HepG2 (cell line): ENCODE measurements around the gene TMEM223. TPM values are rescaled to one million over a fixed set of nuclear protein-coding genes. Genes with fewer than 3 reads are reported as not detected.

ENCODE experiments used
- ATAC-seq: fragments of 200-7000 bp; cut with Tn5 transposase; 3 replicates; pipeline ENCODE4 v1.9.1; 2020; ENCODE audit warnings: mild to moderate bottlenecking, moderate library complexity
- BruUV-seq: library from RNA; stranded (reverse); fragments of 400-500 nt; replicated peaks from 2 replicates; lab custom pipeline; 2021; lab: Mats Ljungman, UMichigan
- CTCF ChIA-PET: fragments of 300-600 bp; formaldehyde crosslinking; extraction: SDS; loops from one replicate; lab custom pipeline; 2021; ENCODE audit warnings: low total read pairs, inconsistent platforms, low intra/inter-chr PET ratio; lab: Yijun Ruan, JAX
- POLR2A ChIA-PET: fragments of 350-600 bp; sonication (Branson Sonifier 250); formaldehyde crosslinking; loops from one replicate; lab custom pipeline; 2020; ENCODE audit warnings: antibody characterized with exemption, inconsistent platforms; lab: Yijun Ruan, JAX
- DNase-seq: peaks from one replicate; pipeline ENCODE4 v3.0.0-alpha.2; 2015; ENCODE audit warnings: low spot score
- FAIRE-seq: peaks from 3 replicates; lab custom pipeline; 2011; peaks lifted over from hg19 to GRCh38; lab: Jason Lieb, UNC
- H2AFZ ChIP-seq: one replicate; pipeline ENCODE4 v1.6.1; 2011; ENCODE audit warnings: low read length, inconsistent platforms
- H3K27ac ChIP-seq: fragments of 300-600 bp; 3 replicates; pipeline ENCODE4 v1.8.0; 2011; ENCODE audit warnings: mixed run types, mild to moderate bottlenecking, mixed read lengths, low read length, inconsistent platforms; ENCODE audit not compliant: insufficient read depth; ENCODE audit errors: extremely low read length
- H3K27me3 ChIP-seq, 2 experiments: fragments of 200-600 bp in 1 of 2; 2 replicates in 1 of 2; 3 replicates in 1 of 2; pipeline versions ENCODE4 v1.6.0 to v1.8.0; 2011; ENCODE audit warnings: low read length in 2 of 2, mild to moderate bottlenecking in 2 of 2, moderate library complexity in 2 of 2, inconsistent platforms in 1 of 2; ENCODE audit not compliant: insufficient read depth in 2 of 2, control insufficient read depth in 1 of 2
- H3K36me3 ChIP-seq, 2 experiments: fragments of 200-600 bp in 1 of 2; replicated peaks in 1 of 2; 2 replicates in 1 of 2; 3 replicates in 1 of 2; pipeline versions ENCODE4 v1.5.1 to v1.8.0; 2011; ENCODE audit warnings: low read length in 2 of 2, inconsistent platforms in 1 of 2; ENCODE audit not compliant: insufficient read depth in 2 of 2, control insufficient read depth in 1 of 2
- H3K4me1 ChIP-seq: 2 replicates; pipeline ENCODE4 v1.5.1; 2012; ENCODE audit warnings: low read length, inconsistent platforms; ENCODE audit not compliant: insufficient read depth
- H3K4me2 ChIP-seq: 2 replicates; pipeline ENCODE4 v1.6.0; 2011; ENCODE audit warnings: low read depth, low read length, inconsistent platforms
- H3K4me3 ChIP-seq, 3 experiments: fragments of 200-600 bp in 1 of 3; sonication (generic), shearing (Covaris generic) in 1 of 3; replicated peaks in 1 of 3; 2 replicates each; pipeline ENCODE4 v1.5.1; 2011 to 2016; ENCODE audit warnings: low read length in 3 of 3, inconsistent platforms in 2 of 3, low read depth in 2 of 3, mild to moderate bottlenecking in 2 of 3, control low read depth in 1 of 3, mixed read lengths in 1 of 3; ENCODE audit not compliant: insufficient read depth in 1 of 3
- H3K79me2 ChIP-seq: one replicate; pipeline ENCODE4 v1.6.1; 2011; ENCODE audit warnings: low read length, inconsistent platforms; ENCODE audit not compliant: insufficient read depth
- H3K9ac ChIP-seq: 2 replicates; pipeline ENCODE4 v1.6.0; 2011; ENCODE audit warnings: mild to moderate bottlenecking, low read depth, low read length, inconsistent platforms; ENCODE audit not compliant: insufficient read depth
- H3K9me3 ChIP-seq: 2 replicates; pipeline ENCODE4 v1.5.1; 2012; ENCODE audit warnings: mild to moderate bottlenecking, low read length
- H4K20me1 ChIP-seq: 2 replicates; pipeline ENCODE4 v1.6.0; 2011; ENCODE audit warnings: inconsistent platforms, mild to moderate bottlenecking, low read length, moderate library complexity; ENCODE audit not compliant: insufficient read depth
- PRDM10 ChIP-seq: sonication (generic); formaldehyde crosslinking; IDR thresholded peaks from 2 replicates; pipeline ENCODE4 v1.4.0; 2020; ENCODE audit warnings: low read depth, missing genetic modification reagents
- RCOR2 ChIP-seq: IDR thresholded peaks from 2 replicates; pipeline ENCODE4 v1.6.1; 2016; ENCODE audit warnings: missing biosample characterization, missing genetic modification reagents
- SSRP1 ChIP-seq: IDR thresholded peaks from 2 replicates; pipeline ENCODE4 v1.6.1; 2016; ENCODE audit warnings: control low read depth
- TBX3 ChIP-seq: fragments of 450-650 bp; IDR thresholded peaks from 2 replicates; pipeline ENCODE4 v1.6.1; 2017; ENCODE audit warnings: antibody characterized with exemption, mild to moderate bottlenecking, inconsistent platforms, borderline replicate concordance
- ZBTB38 ChIP-seq: sonication (generic); formaldehyde crosslinking; IDR thresholded peaks from 2 replicates; pipeline ENCODE4 v1.5.1; 2020; ENCODE audit warnings: mild to moderate bottlenecking, missing genetic modification reagents
- ZNF143 ChIP-seq: sonication (generic); formaldehyde crosslinking; IDR thresholded peaks from 2 replicates; pipeline ENCODE4 v1.4.0; 2020; ENCODE audit warnings: missing genetic modification reagents
- ZNF503 ChIP-seq: sonication (generic); formaldehyde crosslinking; IDR thresholded peaks from 2 replicates; pipeline ENCODE4 v1.4.0; 2020; ENCODE audit warnings: missing genetic modification reagents
- ZSCAN30 ChIP-seq: sonication (generic); formaldehyde crosslinking; IDR thresholded peaks from 2 replicates; pipeline ENCODE4 v1.5.0; 2020; ENCODE audit warnings: mild to moderate bottlenecking, missing genetic modification reagents
- ZZZ3 ChIP-seq: sonication (generic); formaldehyde crosslinking; IDR thresholded peaks from 2 replicates; pipeline ENCODE4 v1.4.0; 2020; ENCODE audit warnings: missing genetic modification reagents, mild to moderate bottlenecking, borderline replicate concordance
- WGBS: methylation state at CpG from one replicate; pipeline ENCODE4 v1.1.6; 2017; ENCODE audit warnings: low lambda C conversion rate; 5-methylcytosine and 5-hydroxymethylcytosine counted together
- in situ Hi-C: cut with HindIII; loops from 2 replicates; pipeline ENCODE4 v1.10.0; 2017; ENCODE audit warnings: low pct_unique_long_range_greater_than_20kb; ENCODE audit not compliant: extremely low pct_ligation_motif_present
- intact Hi-C: fragments of 100-400 bp; cut with micrococcal nuclease; formaldehyde crosslinking; loops from one replicate; pipeline ENCODE4 v1.10.0; 2022; ENCODE audit not compliant: unreplicated experiment
- polyA plus RNA-seq, 8 experiments: library from polyadenylated mRNA; depleted of rRNA in 3 of 8; stranded (reverse) in 7 of 8; unstranded in 1 of 8; fragments of >200 nt; fragmentation: Illumina TruSeq in 4 of 8; extraction: Trizol in 4 of 8; gene quantifications; 2 replicates each; pipeline versions ENCODE4 v1.2.1 to v1.2.3, GENCODE V29; 2011 to 2016; ENCODE audit warnings: low read depth in 4 of 8, missing spikeins in 1 of 8, mixed read lengths in 1 of 8; ENCODE audit not compliant: insufficient read depth in 1 of 8
- total RNA-seq, 5 experiments: library from RNA; depleted of rRNA; stranded (reverse); fragments of >200 nt; fragmentation: Illumina TruSeq; extraction: Trizol; gene quantifications; 2 replicates each; pipeline ENCODE4 v1.2.3, GENCODE V29; 2016; ENCODE audit warnings: low read depth in 1 of 5
- TF ChIP-seq, protein P1 (sequence below): IDR thresholded peaks from 2 replicates; pipeline ENCODE4 v1.6.1; 2012; ENCODE audit warnings: low read length, improper control_type of control experiment

Gene TMEM223
- total and polyA plus RNA-seq, 2 of the 13 experiments (the other 11 are each of a cell fraction or from before 2014, with no cell fraction given) = 19.5 to 24.9 TPM

DNA sequence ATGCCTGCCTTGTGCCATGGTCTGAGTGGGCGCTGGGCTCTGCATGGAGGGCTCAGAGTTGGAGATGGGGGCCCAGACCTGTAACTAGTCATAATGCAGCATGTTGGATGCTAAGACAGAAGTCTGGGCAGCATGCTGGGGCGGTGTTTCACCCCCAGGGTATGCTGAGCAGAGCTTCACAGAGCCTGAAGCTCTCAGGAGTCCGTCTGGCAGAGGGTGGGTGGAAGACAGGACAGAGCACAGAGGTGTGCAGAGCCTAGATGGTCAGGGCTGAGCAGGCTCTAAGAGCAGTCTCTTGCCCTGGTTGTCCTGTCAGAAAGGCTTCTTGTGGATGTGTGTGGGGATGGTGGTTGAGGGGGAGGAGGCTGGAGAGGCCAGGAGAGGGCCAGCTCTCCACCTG, 13.4 kb downstream of the TMEM223 start:
- Histone ChIP-seq H2AFZ (no peak overlapping the region), H3K27ac (no peak overlapping the region), H3K36me3 (peaks cover 18 to 45% of the 10 kb centered on the region in 2 experiments), H4K20me1 (no peaks in the 10 kb centered on the region), H3K4me2 (no peak overlapping the region), H3K9me3 (no peaks in the 10 kb centered on the region)
- FAIRE-seq (no peak), DNase-seq (no peak)
- BruUV-seq = no TSS peak
- POLR2A ChIA-PET = no interaction called here
- intact Hi-C loops = no loop called here
- 92% methylated on average over 2 of the region's 3 CpGs for WGBS
- CTCF ChIA-PET = no interaction called here
- no peak for TF ChIP-seq ZNF143 (CRISPR knock-in tag)
- TF ChIP-seq, protein P1, sequence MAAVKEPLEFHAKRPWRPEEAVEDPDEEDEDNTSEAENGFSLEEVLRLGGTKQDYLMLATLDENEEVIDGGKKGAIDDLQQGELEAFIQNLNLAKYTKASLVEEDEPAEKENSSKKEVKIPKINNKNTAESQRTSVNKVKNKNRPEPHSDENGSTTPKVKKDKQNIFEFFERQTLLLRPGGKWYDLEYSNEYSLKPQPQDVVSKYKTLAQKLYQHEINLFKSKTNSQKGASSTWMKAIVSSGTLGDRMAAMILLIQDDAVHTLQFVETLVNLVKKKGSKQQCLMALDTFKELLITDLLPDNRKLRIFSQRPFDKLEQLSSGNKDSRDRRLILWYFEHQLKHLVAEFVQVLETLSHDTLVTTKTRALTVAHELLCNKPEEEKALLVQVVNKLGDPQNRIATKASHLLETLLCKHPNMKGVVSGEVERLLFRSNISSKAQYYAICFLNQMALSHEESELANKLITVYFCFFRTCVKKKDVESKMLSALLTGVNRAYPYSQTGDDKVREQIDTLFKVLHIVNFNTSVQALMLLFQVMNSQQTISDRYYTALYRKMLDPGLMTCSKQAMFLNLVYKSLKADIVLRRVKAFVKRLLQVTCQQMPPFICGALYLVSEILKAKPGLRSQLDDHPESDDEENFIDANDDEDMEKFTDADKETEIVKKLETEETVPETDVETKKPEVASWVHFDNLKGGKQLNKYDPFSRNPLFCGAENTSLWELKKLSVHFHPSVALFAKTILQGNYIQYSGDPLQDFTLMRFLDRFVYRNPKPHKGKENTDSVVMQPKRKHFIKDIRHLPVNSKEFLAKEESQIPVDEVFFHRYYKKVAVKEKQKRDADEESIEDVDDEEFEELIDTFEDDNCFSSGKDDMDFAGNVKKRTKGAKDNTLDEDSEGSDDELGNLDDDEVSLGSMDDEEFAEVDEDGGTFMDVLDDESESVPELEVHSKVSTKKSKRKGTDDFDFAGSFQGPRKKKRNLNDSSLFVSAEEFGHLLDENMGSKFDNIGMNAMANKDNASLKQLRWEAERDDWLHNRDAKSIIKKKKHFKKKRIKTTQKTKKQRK = no peak
- TF ChIP-seq ZZZ3 = no peak
- TF ChIP-seq TBX3 = no peak
- no peak for TF ChIP-seq ZBTB38 (CRISPR knock-in tag)
- TF ChIP-seq, all 625 proteins: peak for 0
- Histone ChIP-seq H3K4me1 (no peaks in the 10 kb centered on the region), H3K9ac (no peak overlapping the region), H3K27me3 (no peaks in the 10 kb centered on the region), H3K4me3 (no peak overlapping the region), H3K79me2 (peaks cover 4% of the 10 kb centered on the region)
- ATAC-seq = no peak; the same call in 2 of the 3 replicates
- in situ Hi-C loops = no loop called here

GRCh38 chr11:62777389-62777788, 14.4 kb downstream of the TMEM223 start:
- Histone ChIP-seq H4K20me1 (no peaks in the 10 kb centered on the region), H3K27ac (no peak overlapping the region), H3K4me3 (no peak overlapping the region), H3K27me3 (no peaks in the 10 kb centered on the region), H2AFZ (no peak overlapping the region), H3K36me3 (peaks cover 15 to 41% of the 10 kb centered on the region in 2 experiments), H3K9ac (no peak overlapping the region), H3K79me2 (peaks cover 4% of the 10 kb centered on the region), H3K4me2 (no peak overlapping the region), H3K4me1 (peaks cover 3% of the 10 kb centered on the region; the same call in 1 of the 2 replicates), H3K9me3 (no peaks in the 10 kb centered on the region)
- POLR2A ChIA-PET = no interaction called here
- WGBS = 100% methylated on average over 2 of the region's 2 CpGs
- FAIRE-seq = no peak
- intact Hi-C loops (no loop called here), in situ Hi-C loops (no loop called here)
- DNase-seq = no peak
- no peak for ATAC-seq
- CTCF ChIA-PET = no interaction called here
- BruUV-seq = no TSS peak
- TF ChIP-seq RCOR2 (CRISPR knock-in tag) (no peak), ZNF503 (CRISPR knock-in tag) (no peak), PRDM10 (CRISPR knock-in tag) (no peak), SSRP1 (CRISPR knock-in tag) (no peak), ZSCAN30 (CRISPR knock-in tag) (no peak)
